BJ (cell line): ENCODE measurements around the gene CHKA. TPM values are rescaled to one million over a fixed set of nuclear protein-coding genes. Genes with fewer than 3 reads are reported as not detected.
"Not testable (repeated sequence)": the region's sequence is repeated elsewhere in the genome, so short reads cannot be mapped to it uniquely, and the experiment has no call there.

Experiments
- CTCF ChIA-PET: fragments of 350-600 bp; formaldehyde crosslinking; extraction: SDS; loops from one replicate; lab custom pipeline; 2021; ENCODE audit warnings: antibody characterized with exemption, inconsistent platforms; lab: Yijun Ruan, JAX
- POLR2A ChIA-PET: fragments of 300-600 bp; sonication (Branson Sonifier 250); formaldehyde crosslinking; extraction: SDS; loops from one replicate; lab custom pipeline; 2021; ENCODE audit warnings: antibody characterized with exemption; lab: Charles Lee
- DNase-seq: peaks from one replicate; pipeline ENCODE4 v3.0.0-alpha.2; 2011; ENCODE audit warnings: low read depth
- H3K27me3 ChIP-seq: 2 replicates; pipeline ENCODE4 v1.6.0; 2011; ENCODE audit warnings: low read length; ENCODE audit not compliant: control insufficient read depth, insufficient read depth
- H3K36me3 ChIP-seq: 2 replicates; pipeline ENCODE4 v1.5.1; 2011; ENCODE audit warnings: low read length; ENCODE audit not compliant: control insufficient read depth, insufficient read depth
- H3K4me3 ChIP-seq: 2 replicates; pipeline ENCODE4 v1.5.1; 2011; ENCODE audit warnings: low read depth, mild to moderate bottlenecking, control low read depth, low read length
- CTCF ChIP-seq: IDR thresholded peaks from 2 replicates; pipeline ENCODE4 v1.5.1; 2011; ENCODE audit warnings: low read depth, mild to moderate bottlenecking, control low read depth, inconsistent platforms, low read length, moderate library complexity; ENCODE audit not compliant: insufficient read depth
- polyA plus RNA-seq: library from polyadenylated mRNA; depleted of rRNA; stranded (reverse); fragments of >200 nt; gene quantifications from 2 replicates; pipeline ENCODE4 v1.2.3, GENCODE V29; 2011

CHKA gene
- polyA plus RNA-seq, 1 experiment = 5.9 TPM

DNA sequence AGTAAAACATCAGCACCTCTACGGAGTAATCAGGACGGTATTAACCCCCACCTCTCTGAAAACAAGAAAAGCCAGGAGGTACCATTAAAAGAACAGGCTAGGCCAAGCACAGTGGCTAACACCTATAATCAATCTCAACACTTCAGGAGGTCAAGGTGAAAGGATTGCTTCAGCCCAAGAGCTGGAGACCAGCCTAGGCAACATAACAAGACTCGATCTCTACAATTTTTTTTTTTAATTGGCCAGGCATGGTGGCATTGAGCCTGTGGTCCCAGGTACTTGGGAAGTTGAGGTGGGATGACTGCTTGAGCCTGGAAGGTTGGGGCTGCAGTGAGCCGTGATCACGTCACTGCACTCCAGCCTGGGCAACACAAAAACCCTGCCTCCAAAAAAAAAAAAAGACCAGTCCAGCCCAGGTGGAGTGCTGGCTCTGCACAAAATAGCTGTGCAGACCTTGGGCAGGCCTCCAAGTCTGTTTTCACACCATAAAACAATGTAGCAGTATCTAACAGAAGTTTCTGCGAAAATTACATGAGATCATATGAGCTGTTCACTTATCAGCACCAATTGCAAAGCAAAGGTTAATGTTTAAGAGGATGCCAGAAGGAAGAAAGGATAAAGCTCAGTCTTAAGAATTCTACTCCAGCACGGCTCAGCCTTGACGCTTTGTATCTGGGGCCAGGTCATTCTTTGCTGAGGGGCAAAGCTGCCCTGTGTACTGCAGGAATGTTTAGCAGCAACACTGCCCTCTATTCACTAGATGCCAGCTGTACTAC is 14.8 kb downstream of the CHKA start:
- no peak for TF ChIP-seq CTCF
- Histone ChIP-seq H3K27me3 (no peaks in the 10 kb centered on the region), H3K36me3 (no peaks in the 10 kb centered on the region), H3K4me3 (no peak overlapping the region)
- ChIA-PET POLR2A (no interaction called here), CTCF (interaction anchor here (0.7 to 1.5 kb wide), 5 partner anchors 9 to 88 kb away, joined by 3 to 5 read pairs (median 4); no protein-coding TSS in a partner anchor)
- no peak for DNase-seq

DNA sequence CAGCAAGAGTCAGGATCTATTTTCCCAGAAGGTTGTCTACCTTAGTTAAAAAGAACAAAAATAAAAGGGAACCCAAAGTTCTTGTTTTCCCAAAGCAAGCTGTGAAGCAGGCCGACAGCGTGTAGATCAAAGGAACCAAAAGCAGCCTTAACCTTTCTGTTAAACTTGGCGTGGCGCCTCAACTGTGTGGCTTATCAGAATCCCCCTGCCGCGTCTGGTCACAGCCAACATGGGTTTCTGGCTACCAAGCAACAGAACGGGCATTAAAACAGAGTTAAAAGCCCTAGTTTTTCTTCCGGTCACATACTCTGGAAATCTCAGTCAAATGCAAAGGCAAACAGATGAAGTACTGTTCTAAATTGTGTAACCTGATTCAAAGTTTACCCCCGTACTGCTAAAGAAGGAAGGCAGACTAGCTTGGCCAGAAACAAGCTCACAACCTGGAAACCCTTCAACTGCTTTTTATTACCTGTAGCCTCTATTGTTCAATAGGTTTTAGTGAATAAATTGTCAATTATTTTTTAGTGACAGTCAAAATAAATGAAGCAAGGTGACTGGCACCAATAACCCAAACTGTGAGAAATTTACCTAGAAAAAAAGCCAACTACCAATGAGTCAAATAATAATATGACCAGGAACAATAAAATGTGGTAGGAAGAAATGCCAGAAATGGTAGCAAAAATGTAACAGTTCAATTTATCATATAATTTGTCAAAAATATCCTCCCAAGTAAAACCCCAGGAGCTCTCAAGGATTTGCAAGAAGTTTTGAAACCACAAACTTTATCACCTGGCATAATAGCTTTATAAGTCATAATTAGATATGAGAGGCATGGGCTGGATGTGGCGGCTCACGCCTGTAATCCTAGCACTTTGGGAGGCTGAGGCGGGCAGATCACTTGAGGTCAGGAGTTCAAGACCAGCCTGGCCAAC is 21.4 kb downstream of the CHKA start:
- no peak for TF ChIP-seq CTCF
- POLR2A ChIA-PET = no interaction called here
- Histone ChIP-seq H3K4me3 (no peak overlapping the region), H3K27me3 (no peaks in the 10 kb centered on the region), H3K36me3 (no peaks in the 10 kb centered on the region)
- no peak for DNase-seq
- CTCF ChIA-PET = interaction anchor here (0.5 to 1.4 kb wide), 3 partner anchors 13 to 17 kb away, joined by 3 to 4 read pairs (median 3); no protein-coding TSS in a partner anchor

- ChIA-PET POLR2A (no interaction called here), CTCF (interaction anchor here (0.5 to 1.4 kb wide), 3 partner anchors 12 to 18 kb away, joined by 3 to 4 read pairs (median 3); no protein-coding TSS in a partner anchor)
- Histone ChIP-seq H3K27me3 (no peaks in the 10 kb centered on the region), H3K4me3 (no peak overlapping the region), H3K36me3 (no peaks in the 10 kb centered on the region)
- TF ChIP-seq CTCF = no peak
- no peak for DNase-seq
Observed at GRCh38 chr11:68099057-68099456, 22.1 kb downstream of the CHKA start.

GRCh38 chr11:68096962-68097361 is 24.2 kb downstream of the CHKA start:
- no peaks in the 10 kb centered on the region for H3K36me3 ChIP-seq
- TF ChIP-seq CTCF = no peak
- CTCF ChIA-PET = interaction anchor here (1.3 kb wide), 1 partner anchor 32 kb away, joined by 6 read pairs; no protein-coding TSS in a partner anchor
- no peaks in the 10 kb centered on the region for H3K27me3 ChIP-seq
- no peak overlapping the region for H3K4me3 ChIP-seq
- DNase-seq = no peak
- POLR2A ChIA-PET = no interaction called here

DNA sequence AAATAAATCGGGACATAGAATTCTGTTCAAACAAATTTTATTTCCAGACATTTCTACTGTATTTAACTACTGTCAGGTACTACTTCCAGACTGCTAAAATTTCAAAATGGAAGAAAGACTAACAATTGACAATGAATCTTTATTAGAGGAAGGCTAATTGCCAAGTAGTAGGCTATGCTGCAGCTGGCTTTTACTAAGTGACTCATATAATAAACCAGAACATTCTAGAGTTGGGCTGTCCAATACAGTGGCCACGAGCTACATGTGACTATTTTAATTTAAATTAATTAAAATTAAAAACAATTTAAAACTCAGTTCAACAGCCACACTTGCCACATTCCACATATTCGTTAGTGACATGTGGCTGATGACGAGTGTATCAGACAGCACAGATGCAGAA is 27.6 kb downstream of the CHKA start:
- H3K27me3 ChIP-seq = no peaks in the 10 kb centered on the region
- CTCF ChIA-PET = no interaction called here
- no peaks in the 10 kb centered on the region for H3K36me3 ChIP-seq
- POLR2A ChIA-PET = no interaction called here
- DNase-seq = no peak
- H3K4me3 ChIP-seq = no peak overlapping the region
- TF ChIP-seq CTCF = no peak

DNA sequence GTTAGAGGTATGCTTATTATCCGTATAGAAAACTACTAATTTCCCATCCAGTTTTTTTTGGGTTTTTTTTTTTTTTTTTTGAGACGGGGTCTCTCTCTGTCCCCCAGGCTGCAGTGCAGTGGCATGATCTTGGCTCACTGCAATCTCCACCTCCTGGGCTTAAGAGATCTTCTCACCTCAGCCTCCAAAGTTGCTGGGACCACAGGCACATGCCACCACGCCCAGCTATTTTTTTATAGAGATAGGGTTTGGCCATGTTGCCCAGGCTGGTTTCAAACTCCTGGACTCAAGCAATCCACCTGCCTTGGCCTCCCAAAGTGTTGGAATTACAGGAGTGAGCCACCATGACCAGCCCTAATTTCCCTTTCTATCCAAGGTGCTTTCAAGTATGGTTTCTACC is 28.2 kb downstream of the CHKA start:
- POLR2A ChIA-PET, H3K27me3 ChIP-seq, CTCF ChIA-PET: not testable (repeated sequence)

More for the DNA sequence above, 28.2 kb downstream of the CHKA start:
- H3K36me3 ChIP-seq, DNase-seq, H3K4me3 ChIP-seq: not testable (repeated sequence)
